ENCODE data around the gene GAL3ST1.

- no peak for TF ChIP-seq CTCF (conservative IDR thresholded peaks at IDR 0.05 in 1 of 2, IDR thresholded peaks at IDR 0.05 in 1 of 2; ENCODE audit: low read depth in 1 of 2, low read length in 2 of 2)
- TF ChIP-seq EZH2 (IDR thresholded peaks at IDR 0.05; ENCODE audit: low read length, missing control alignments), result no peak
These were observed 6.4 kb upstream of the GAL3ST1 start for GRCh38 chr22:30580896-30581295.
